K562 (cell line): ENCODE data around the gene EBI3. TPM values are rescaled to one million over a fixed set of nuclear protein-coding genes. Genes with fewer than 3 reads are reported as not detected.

Experiments
- CBX3 ChIP-seq, 2 experiments: IDR thresholded peaks; 1 replicate in 1 of 2; 2 replicates in 1 of 2; pipeline ENCODE4 v1.6.1; 2012; ENCODE audit warnings: inconsistent platforms in 2 of 2, low read length in 2 of 2, borderline replicate concordance in 1 of 2, control low read depth in 1 of 2
- CREB1 ChIP-seq, 2 experiments: sonication (generic) in 1 of 2; formaldehyde crosslinking in 1 of 2; IDR thresholded peaks; 2 replicates each; pipeline versions ENCODE4 v1.6.1 to v1.8.0; 2012 to 2022; ENCODE audit warnings: inconsistent platforms in 1 of 2, mild to moderate bottlenecking in 1 of 2, missing genetic modification reagents in 1 of 2, moderate library complexity in 1 of 2
- CREM ChIP-seq: IDR thresholded peaks from 2 replicates; pipeline ENCODE4 v1.6.1; 2014; ENCODE audit warnings: antibody characterized with exemption, low read depth
- FOXK1 ChIP-seq: sonication (generic); formaldehyde crosslinking; IDR thresholded peaks from 2 replicates; pipeline ENCODE4 v1.8.0; 2022; ENCODE audit warnings: missing genetic modification reagents, mild to moderate bottlenecking, borderline replicate concordance
- KLF13 ChIP-seq: fragments of 450-650 bp; IDR thresholded peaks from 2 replicates; pipeline ENCODE4 v1.6.1; 2016; ENCODE audit warnings: missing genetic modification characterization, low read depth, mild to moderate bottlenecking, missing compliant biosample characterization, moderate library complexity, borderline replicate concordance
- MECOM ChIP-seq: fragments of 250-450 bp; sonication (Bioruptor Pico); IDR thresholded peaks from 2 replicates; pipeline ENCODE4 v1.8.0; 2022; ENCODE audit warnings: inconsistent platforms
- NEUROD1 ChIP-seq: fragments of 150-350 bp; IDR thresholded peaks from 2 replicates; pipeline ENCODE4 v1.6.1; 2014; ENCODE audit warnings: borderline replicate concordance, low read length, low read depth; ENCODE audit not compliant: partially characterized antibody
- PHF20 ChIP-seq: fragments of 450-650 bp; IDR thresholded peaks from 2 replicates; pipeline ENCODE4 v1.6.1; 2018; ENCODE audit not compliant: partially characterized antibody
- PRMT5 ChIP-seq: sonication (generic); formaldehyde crosslinking; IDR thresholded peaks from 2 replicates; pipeline ENCODE4 v1.5.0; 2020; ENCODE audit warnings: missing genetic modification reagents
- PTTG1 ChIP-seq: fragments of 450-650 bp; IDR thresholded peaks from 2 replicates; pipeline ENCODE4 v1.6.1; 2016; ENCODE audit warnings: low read depth, mild to moderate bottlenecking, missing genetic modification characterization, missing compliant biosample characterization
- RBFOX2 ChIP-seq: fragments of 200-400 bp; formaldehyde crosslinking; IDR thresholded peaks from 2 replicates; pipeline ENCODE4 v1.6.1; 2017; ENCODE audit warnings: low read depth, mild to moderate bottlenecking, low read length, moderate library complexity
- SAFB2 ChIP-seq: fragments of 200-400 bp; formaldehyde crosslinking; IDR thresholded peaks from 2 replicates; pipeline ENCODE4 v1.6.1; 2018; ENCODE audit warnings: borderline replicate concordance, low read length, low read depth, moderate library complexity; ENCODE audit not compliant: severe bottlenecking
- SETDB1 ChIP-seq: IDR thresholded peaks from one replicate; pipeline ENCODE4 v1.6.1; 2012; ENCODE audit warnings: low read length, control low read depth, inconsistent platforms
- SIN3B ChIP-seq: fragments of 450-650 bp; IDR thresholded peaks from 2 replicates; pipeline ENCODE4 v1.6.1; 2017; ENCODE audit warnings: low read depth, mild to moderate bottlenecking, moderate library complexity
- STAT5B ChIP-seq: fragments of 250-450 bp; sonication (Bioruptor Pico); IDR thresholded peaks from 2 replicates; pipeline ENCODE4 v1.8.0; 2021; ENCODE audit warnings: mild to moderate bottlenecking, inconsistent platforms
- ZNF184 ChIP-seq: sonication (generic); formaldehyde crosslinking; IDR thresholded peaks from 2 replicates; pipeline ENCODE4 v1.5.0; 2020; ENCODE audit warnings: missing genetic modification reagents
- ZNF24 ChIP-seq: fragments of 450-650 bp; IDR thresholded peaks from 2 replicates; pipeline ENCODE4 v1.6.1; 2016
- ZNF431 ChIP-seq: sonication (generic); formaldehyde crosslinking; IDR thresholded peaks from 2 replicates; pipeline ENCODE4 v1.8.0; 2022; ENCODE audit warnings: mild to moderate bottlenecking, missing genetic modification reagents
- polyA plus RNA-seq, 8 experiments: library from polyadenylated mRNA; depleted of rRNA in 4 of 8; stranded (reverse) in 5 of 8; unstranded in 3 of 8; fragments of >200 nt; fragmentation: Nextera tagmentation in 2 of 8; fragmentation: Illumina TruSeq in 1 of 8; extraction: Ambion mirVana in 2 of 8; extraction: Trizol in 1 of 8; gene quantifications; 2 replicates each; pipeline versions ENCODE4 v1.2.1 to v1.2.3, GENCODE V29; 2011 to 2014; ENCODE audit warnings: inconsistent platforms in 1 of 8, missing spikeins in 1 of 8
- total RNA-seq, 7 experiments: library from RNA; depleted of rRNA in 6 of 7; stranded (reverse); fragments of >200 nt in 6 of 7; fragmentation: Illumina TruSeq in 2 of 7; extraction: Trizol in 2 of 7; gene quantifications; 2 replicates each; pipeline versions ENCODE4 v1.2.1 to v1.2.3, GENCODE V29; 2011 to 2021; ENCODE audit warnings: low replicate concordance in 1 of 7
- TF ChIP-seq, protein P1 (sequence below): fragments of 250-450 bp; sonication (Bioruptor Pico); IDR thresholded peaks from 2 replicates; pipeline ENCODE4 v1.4.0; 2020; ENCODE audit warnings: mild to moderate bottlenecking
- TF ChIP-seq, protein P2 (sequence below): sonication (generic); formaldehyde crosslinking; IDR thresholded peaks from 2 replicates; pipeline ENCODE4 v1.8.0; 2022; ENCODE audit warnings: mild to moderate bottlenecking, missing genetic modification reagents, borderline replicate concordance
- TF ChIP-seq, protein P3 (sequence below): fragments of 250-450 bp; sonication (Bioruptor Pico); IDR thresholded peaks from 2 replicates; pipeline ENCODE4 v1.5.0; 2020; ENCODE audit warnings: mild to moderate bottlenecking
- TF ChIP-seq, protein P4 (sequence below): sonication (generic); formaldehyde crosslinking; IDR thresholded peaks from 2 replicates; pipeline ENCODE4 v1.8.0; 2022; ENCODE audit warnings: mild to moderate bottlenecking, missing genetic modification reagents

The EBI3 gene
- total and polyA plus RNA-seq, 9 of the 15 experiments (the other 6 are each of a cell fraction or from before 2014, with no cell fraction given), result 0.08 to 0.35 (median 0.22) TPM; not detected in 6

DNA sequence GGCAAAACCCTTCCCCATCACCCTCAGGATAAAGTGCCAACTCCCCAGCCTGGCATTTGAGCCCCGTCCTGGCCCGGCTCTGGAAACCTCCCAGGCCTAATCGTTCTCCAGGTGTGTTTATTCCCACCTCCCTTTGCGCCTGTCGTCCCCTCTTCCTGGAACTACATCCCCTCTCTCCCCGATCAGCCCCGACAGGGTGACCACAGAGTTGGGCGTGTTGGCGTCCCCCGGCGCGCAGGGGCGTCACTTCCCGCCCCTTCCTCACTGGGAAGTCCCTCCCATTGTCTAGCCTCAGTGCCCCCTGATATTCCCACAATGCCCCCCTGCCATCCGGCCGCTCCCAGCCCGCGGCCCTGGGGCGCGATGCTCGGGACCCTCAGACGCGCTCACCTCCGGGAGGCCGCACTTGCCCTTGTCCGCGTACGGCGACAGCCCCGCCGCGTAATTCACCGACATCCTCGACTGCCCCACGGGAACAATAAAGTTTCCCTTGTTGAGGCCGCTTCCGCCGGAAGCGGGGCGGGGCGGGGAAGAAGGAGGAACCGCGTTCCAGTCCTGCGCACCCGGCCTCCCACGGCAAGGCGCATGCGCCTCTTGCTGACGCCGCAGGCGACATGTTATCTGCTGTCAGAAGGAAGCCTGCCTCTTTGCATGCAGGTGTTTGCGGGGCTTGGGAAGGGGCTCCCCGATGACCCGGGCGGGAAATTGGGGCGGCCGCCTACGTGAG lies 47.1 kb upstream of the EBI3 start, which contains the start of the genes ANKRD24 and SIRT6 (continued):
- TF ChIP-seq, protein P1, sequence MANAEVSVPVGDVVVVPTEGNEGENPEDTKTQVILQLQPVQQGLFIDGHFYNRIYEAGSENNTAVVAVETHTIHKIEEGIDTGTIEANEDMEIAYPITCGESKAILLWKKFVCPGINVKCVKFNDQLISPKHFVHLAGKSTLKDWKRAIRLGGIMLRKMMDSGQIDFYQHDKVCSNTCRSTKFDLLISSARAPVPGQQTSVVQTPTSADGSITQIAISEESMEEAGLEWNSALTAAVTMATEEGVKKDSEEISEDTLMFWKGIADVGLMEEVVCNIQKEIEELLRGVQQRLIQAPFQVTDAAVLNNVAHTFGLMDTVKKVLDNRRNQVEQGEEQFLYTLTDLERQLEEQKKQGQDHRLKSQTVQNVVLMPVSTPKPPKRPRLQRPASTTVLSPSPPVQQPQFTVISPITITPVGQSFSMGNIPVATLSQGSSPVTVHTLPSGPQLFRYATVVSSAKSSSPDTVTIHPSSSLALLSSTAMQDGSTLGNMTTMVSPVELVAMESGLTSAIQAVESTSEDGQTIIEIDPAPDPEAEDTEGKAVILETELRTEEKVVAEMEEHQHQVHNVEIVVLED, result no peak; the same call in 1 of the 2 replicates
- TF ChIP-seq PRMT5, result no peak
- peak; percentile 83; the same call in 1 of the 2 replicates for TF ChIP-seq KLF13
- 0 out of 2 replicates have a peak, but pooled peaks have one; percentile 42 for TF ChIP-seq MECOM (CRISPR knock-in tag)
- no peak for TF ChIP-seq CBX3 (IDR thresholded peaks at IDR 0.05; ENCODE audit: borderline replicate concordance in 1 of 2, low read length in 2 of 2)
- TF ChIP-seq CREM, result peak; percentile 66
- no peak for TF ChIP-seq SETDB1
- TF ChIP-seq PTTG1 (tag), result no peak
- no peak for TF ChIP-seq ZNF184 (CRISPR knock-in tag)
- TF ChIP-seq, protein P2, sequence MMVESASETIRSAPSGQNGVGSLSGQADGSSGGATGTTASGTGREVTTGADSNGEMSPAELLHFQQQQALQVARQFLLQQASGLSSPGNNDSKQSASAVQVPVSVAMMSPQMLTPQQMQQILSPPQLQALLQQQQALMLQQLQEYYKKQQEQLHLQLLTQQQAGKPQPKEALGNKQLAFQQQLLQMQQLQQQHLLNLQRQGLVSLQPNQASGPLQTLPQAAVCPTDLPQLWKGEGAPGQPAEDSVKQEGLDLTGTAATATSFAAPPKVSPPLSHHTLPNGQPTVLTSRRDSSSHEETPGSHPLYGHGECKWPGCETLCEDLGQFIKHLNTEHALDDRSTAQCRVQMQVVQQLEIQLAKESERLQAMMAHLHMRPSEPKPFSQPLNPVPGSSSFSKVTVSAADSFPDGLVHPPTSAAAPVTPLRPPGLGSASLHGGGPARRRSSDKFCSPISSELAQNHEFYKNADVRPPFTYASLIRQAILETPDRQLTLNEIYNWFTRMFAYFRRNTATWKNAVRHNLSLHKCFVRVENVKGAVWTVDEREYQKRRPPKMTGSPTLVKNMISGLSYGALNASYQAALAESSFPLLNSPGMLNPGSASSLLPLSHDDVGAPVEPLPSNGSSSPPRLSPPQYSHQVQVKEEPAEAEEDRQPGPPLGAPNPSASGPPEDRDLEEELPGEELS (CRISPR knock-in tag), result peak; percentile 76; the same call in 1 of the 2 replicates
- 0 out of 2 replicates have a peak, but pooled peaks have one; percentile 47 for TF ChIP-seq FOXK1
- TF ChIP-seq, protein P3, sequence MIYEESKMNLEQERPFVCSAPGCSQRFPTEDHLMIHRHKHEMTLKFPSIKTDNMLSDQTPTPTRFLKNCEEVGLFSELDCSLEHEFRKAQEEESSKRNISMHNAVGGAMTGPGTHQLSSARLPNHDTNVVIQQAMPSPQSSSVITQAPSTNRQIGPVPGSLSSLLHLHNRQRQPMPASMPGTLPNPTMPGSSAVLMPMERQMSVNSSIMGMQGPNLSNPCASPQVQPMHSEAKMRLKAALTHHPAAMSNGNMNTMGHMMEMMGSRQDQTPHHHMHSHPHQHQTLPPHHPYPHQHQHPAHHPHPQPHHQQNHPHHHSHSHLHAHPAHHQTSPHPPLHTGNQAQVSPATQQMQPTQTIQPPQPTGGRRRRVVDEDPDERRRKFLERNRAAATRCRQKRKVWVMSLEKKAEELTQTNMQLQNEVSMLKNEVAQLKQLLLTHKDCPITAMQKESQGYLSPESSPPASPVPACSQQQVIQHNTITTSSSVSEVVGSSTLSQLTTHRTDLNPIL (CRISPR knock-in tag), result no peak
- no peak for TF ChIP-seq ZNF24
- peak; percentile 80 for TF ChIP-seq SIN3B
- no peak for TF ChIP-seq SAFB2
- peak; percentile 92 for TF ChIP-seq RBFOX2
- TF ChIP-seq, protein P4, sequence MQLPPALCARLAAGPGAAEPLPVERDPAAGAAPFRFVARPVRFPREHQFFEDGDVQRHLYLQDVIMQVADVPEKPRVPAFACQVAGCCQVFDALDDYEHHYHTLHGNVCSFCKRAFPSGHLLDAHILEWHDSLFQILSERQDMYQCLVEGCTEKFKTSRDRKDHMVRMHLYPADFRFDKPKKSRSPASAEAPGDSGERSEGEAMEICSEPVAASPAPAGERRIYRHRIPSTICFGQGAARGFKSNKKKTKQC (CRISPR knock-in tag), result no peak
- no peak for TF ChIP-seq STAT5B (CRISPR knock-in tag)
- peak; percentile 60 for TF ChIP-seq NEUROD1
- TF ChIP-seq ZNF431 (CRISPR knock-in tag), result no peak
- TF ChIP-seq CREB1 (IDR thresholded peaks at IDR 0.05), result peak; percentile 67; the same call in 1 of the 2 replicates
- TF ChIP-seq CREB1 (CRISPR knock-in tag; IDR thresholded peaks at IDR 0.05), result peak; percentile 47; the same call in 1 of the 2 replicates
- TF ChIP-seq PHF20, result peak; percentile 80
